OCI-LY1 (cell line): ENCODE results near the gene PBRM1.

Experiments used
- H2AFZ ChIP-seq: fragments of 200-600 bp; sonication (generic), shearing (Covaris generic); 2 replicates; pipeline ENCODE4 v1.6.0; 2014; ENCODE audit warnings: antibody characterized with exemption, mild to moderate bottlenecking, low read length
- H3F3A ChIP-seq: fragments of 200-600 bp; sonication (generic), shearing (Covaris generic); 2 replicates; pipeline ENCODE4 v1.6.0; 2014; ENCODE audit warnings: mild to moderate bottlenecking, antibody characterized with exemption, low read length, moderate library complexity; ENCODE audit not compliant: insufficient read depth
- H3K27ac ChIP-seq: fragments of 200-600 bp; sonication (generic); 2 replicates; pipeline ENCODE4 v1.5.1; 2014; ENCODE audit warnings: low read length, mixed run types, mild to moderate bottlenecking, low read depth; ENCODE audit not compliant: poor library complexity, severe bottlenecking
- H3K27me3 ChIP-seq: fragments of 200-600 bp; sonication (generic); 2 replicates; pipeline ENCODE4 v1.6.0; 2014; ENCODE audit warnings: antibody characterized with exemption, mild to moderate bottlenecking, low read length, moderate library complexity; ENCODE audit not compliant: insufficient read depth
- H3K36me3 ChIP-seq: fragments of 200-600 bp; sonication (generic); 2 replicates; pipeline ENCODE4 v1.6.1; 2014; ENCODE audit warnings: mild to moderate bottlenecking, antibody characterized with exemption, low read length, moderate library complexity, mixed read lengths; ENCODE audit not compliant: insufficient read depth
- H3K4me1 ChIP-seq: fragments of 200-600 bp; sonication (generic); 2 replicates; pipeline ENCODE4 v1.5.1; 2014; ENCODE audit warnings: mild to moderate bottlenecking, low read length, moderate library complexity; ENCODE audit not compliant: insufficient read depth, severe bottlenecking
- H3K4me2 ChIP-seq: fragments of 200-600 bp; sonication (generic), shearing (Covaris generic); 2 replicates; pipeline ENCODE4 v1.6.1; 2014; ENCODE audit warnings: low read length
- H3K4me3 ChIP-seq: fragments of 200-600 bp; sonication (generic); 2 replicates; pipeline ENCODE4 v1.5.1; 2014; ENCODE audit warnings: low read length, low read depth, mild to moderate bottlenecking, mixed read lengths; ENCODE audit not compliant: poor library complexity, severe bottlenecking
- H3K79me2 ChIP-seq: fragments of 200-600 bp; shearing (Covaris generic); 2 replicates; pipeline ENCODE4 v1.6.1; 2016; ENCODE audit warnings: mixed run types, low read length, mixed read lengths; ENCODE audit not compliant: insufficient read depth
- H3K9ac ChIP-seq: fragments of 200-600 bp; sonication (generic), shearing (Covaris generic); 2 replicates; pipeline ENCODE4 v1.6.1; 2014; ENCODE audit warnings: mild to moderate bottlenecking, low read length, mixed read lengths
- H3K9me2 ChIP-seq: fragments of 200-600 bp; sonication (generic), shearing (Covaris generic); 2 replicates; pipeline ENCODE4 v1.6.1; 2014; ENCODE audit warnings: low read depth, mild to moderate bottlenecking, low read length, mixed read lengths
- H3K9me3 ChIP-seq: fragments of 200-600 bp; shearing (Covaris generic); 2 replicates; pipeline ENCODE4 v1.6.1; 2014; ENCODE audit warnings: low read length, mixed read lengths
- H4K20me1 ChIP-seq: fragments of 200-600 bp; sonication (generic), shearing (Covaris generic); 2 replicates; pipeline ENCODE4 v1.6.0; 2016; ENCODE audit warnings: mild to moderate bottlenecking, low read length; ENCODE audit not compliant: insufficient read depth
- EZH2 ChIP-seq: fragments of 200-600 bp; sonication (generic), shearing (Covaris generic); IDR thresholded peaks from 2 replicates; pipeline ENCODE4 v1.8.0; 2017; ENCODE audit warnings: borderline replicate concordance, mixed run types, mild to moderate bottlenecking, antibody characterized with exemption, low read length, moderate library complexity, mixed read lengths
- TF ChIP-seq, protein P1 (sequence below): fragments of 200-600 bp; sonication (generic), shearing (Covaris generic); IDR thresholded peaks from 2 replicates; pipeline ENCODE4 v1.5.1; 2017; ENCODE audit warnings: mild to moderate bottlenecking, antibody characterized with exemption, low read length, moderate library complexity, mixed read lengths

The PBRM1 gene

DNA sequence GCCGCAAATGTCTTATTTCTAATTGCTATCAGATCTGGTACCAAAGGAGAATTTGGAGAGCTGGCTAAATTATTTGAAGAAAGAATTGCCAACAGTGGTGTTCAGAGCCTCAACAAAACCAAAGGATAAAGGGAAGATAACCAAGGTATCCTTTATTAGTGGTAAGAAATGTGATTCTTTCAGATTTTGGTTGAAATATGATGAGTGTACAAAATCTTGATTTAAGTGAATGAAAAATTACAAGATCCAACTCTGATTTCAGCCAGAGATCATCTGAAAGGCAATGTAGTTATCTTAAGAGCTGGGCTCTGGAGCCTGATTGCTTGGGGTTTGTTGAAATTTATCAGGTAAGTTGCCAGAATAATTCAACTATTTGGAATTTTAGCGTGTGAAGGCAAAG, 4.8 kb upstream of the PBRM1 start:
- H3F3A ChIP-seq, result peaks cover 10% of the 10 kb centered on the region; the same call in 1 of the 2 replicates
- no peak overlapping the region for H3K27ac ChIP-seq
- no peaks in the 10 kb centered on the region for H3K9me3 ChIP-seq
- H2AFZ ChIP-seq, result no peak overlapping the region
- H3K4me1 ChIP-seq, result peaks cover 18% of the 10 kb centered on the region
- no peaks in the 10 kb centered on the region for H3K27me3 ChIP-seq
- no peaks in the 10 kb centered on the region for H4K20me1 ChIP-seq
- H3K36me3 ChIP-seq, result peaks cover 95% of the 10 kb centered on the region
- H3K4me2 ChIP-seq, result no peak overlapping the region
- TF ChIP-seq, protein P1, sequence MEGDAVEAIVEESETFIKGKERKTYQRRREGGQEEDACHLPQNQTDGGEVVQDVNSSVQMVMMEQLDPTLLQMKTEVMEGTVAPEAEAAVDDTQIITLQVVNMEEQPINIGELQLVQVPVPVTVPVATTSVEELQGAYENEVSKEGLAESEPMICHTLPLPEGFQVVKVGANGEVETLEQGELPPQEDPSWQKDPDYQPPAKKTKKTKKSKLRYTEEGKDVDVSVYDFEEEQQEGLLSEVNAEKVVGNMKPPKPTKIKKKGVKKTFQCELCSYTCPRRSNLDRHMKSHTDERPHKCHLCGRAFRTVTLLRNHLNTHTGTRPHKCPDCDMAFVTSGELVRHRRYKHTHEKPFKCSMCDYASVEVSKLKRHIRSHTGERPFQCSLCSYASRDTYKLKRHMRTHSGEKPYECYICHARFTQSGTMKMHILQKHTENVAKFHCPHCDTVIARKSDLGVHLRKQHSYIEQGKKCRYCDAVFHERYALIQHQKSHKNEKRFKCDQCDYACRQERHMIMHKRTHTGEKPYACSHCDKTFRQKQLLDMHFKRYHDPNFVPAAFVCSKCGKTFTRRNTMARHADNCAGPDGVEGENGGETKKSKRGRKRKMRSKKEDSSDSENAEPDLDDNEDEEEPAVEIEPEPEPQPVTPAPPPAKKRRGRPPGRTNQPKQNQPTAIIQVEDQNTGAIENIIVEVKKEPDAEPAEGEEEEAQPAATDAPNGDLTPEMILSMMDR, result no peak
- no peak for TF ChIP-seq EZH2
- no peak overlapping the region for H3K4me3 ChIP-seq
- H3K9ac ChIP-seq, result no peak overlapping the region
- H3K9me2 ChIP-seq, result no peaks in the 10 kb centered on the region
- peaks cover 16% of the 10 kb centered on the region for H3K79me2 ChIP-seq

GRCh38 chr3:52689151-52689550, 3.4 kb upstream of the PBRM1 start:
- H3K36me3 ChIP-seq, result peaks cover 81% of the 10 kb centered on the region
- no peak overlapping the region for H3K4me3 ChIP-seq
- no peaks in the 10 kb centered on the region for H4K20me1 ChIP-seq
- H3K9me3 ChIP-seq, result no peaks in the 10 kb centered on the region
- peaks cover 4% of the 10 kb centered on the region; the same call in 1 of the 2 replicates for H3F3A ChIP-seq
- no peak overlapping the region for H2AFZ ChIP-seq
- no peaks in the 10 kb centered on the region for H3K9me2 ChIP-seq
- no peaks in the 10 kb centered on the region for H3K27me3 ChIP-seq
- H3K4me2 ChIP-seq, result no peak overlapping the region
- TF ChIP-seq EZH2, result no peak
- TF ChIP-seq, protein P1, result no peak
- peaks cover 25% of the 10 kb centered on the region for H3K4me1 ChIP-seq
- peaks cover 27% of the 10 kb centered on the region for H3K79me2 ChIP-seq
- H3K27ac ChIP-seq, result no peak overlapping the region
- no peak overlapping the region for H3K9ac ChIP-seq

- no peak overlapping the region; the same call in 1 of the 2 replicates for H3K9ac ChIP-seq
- H3K36me3 ChIP-seq, result peaks cover 72% of the 10 kb centered on the region
- peaks cover 34% of the 10 kb centered on the region for H3K4me1 ChIP-seq
- no peak overlapping the region for H3K27ac ChIP-seq
- no peaks in the 10 kb centered on the region for H3K9me2 ChIP-seq
- no peak overlapping the region for H2AFZ ChIP-seq
- no peaks in the 10 kb centered on the region for H3K27me3 ChIP-seq
- no peaks in the 10 kb centered on the region for H3K9me3 ChIP-seq
- no peak overlapping the region for H3K4me3 ChIP-seq
- no peaks in the 10 kb centered on the region for H3F3A ChIP-seq
- peaks cover 36% of the 10 kb centered on the region for H3K79me2 ChIP-seq
- 0 out of 2 replicates have a peak overlapping the region, but pooled peaks have one; percentile 99 for H3K4me2 ChIP-seq
- TF ChIP-seq, protein P1, result no peak
- TF ChIP-seq EZH2, result no peak
- H4K20me1 ChIP-seq, result no peaks in the 10 kb centered on the region
Observed at GRCh38 chr3:52688266-52688665, 2.6 kb upstream of the PBRM1 start.
